ENCODE data around the gene NFATC1.

DNA sequence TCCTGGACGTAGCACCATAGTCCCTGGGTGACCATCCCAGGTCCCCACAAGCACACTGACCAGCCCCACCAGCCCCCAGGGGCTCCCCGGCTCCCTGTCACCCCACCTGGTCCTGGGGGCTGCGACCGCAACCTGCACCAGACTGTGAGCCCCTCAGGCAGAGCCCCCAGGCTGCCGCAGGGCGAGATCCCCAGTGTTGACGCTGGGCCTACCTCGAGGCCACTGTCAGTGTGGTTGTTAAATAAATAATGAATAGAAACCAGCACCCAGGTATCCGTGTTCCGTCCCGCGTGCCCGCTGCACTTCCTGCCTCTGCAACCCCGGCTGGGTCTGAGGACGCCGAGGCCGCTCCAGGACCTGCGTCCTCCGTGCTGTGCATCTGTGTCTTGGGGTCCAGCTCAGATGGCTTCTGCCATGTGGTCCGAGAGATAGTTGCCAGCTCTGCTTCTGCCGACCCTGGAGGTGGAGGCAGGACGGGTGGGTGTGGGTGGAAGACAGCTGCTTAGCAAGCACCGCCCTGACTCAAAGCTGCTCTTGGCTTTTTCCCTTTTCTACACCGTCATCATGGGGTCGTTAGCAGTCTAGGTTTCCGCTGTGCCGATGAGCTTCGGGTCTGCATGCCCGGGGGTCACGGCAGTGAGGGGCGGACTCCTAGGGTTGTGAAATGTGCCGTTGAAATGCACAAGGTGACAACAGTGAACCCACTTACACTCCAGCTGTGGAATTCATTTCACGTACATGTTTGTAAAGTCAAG, 74.2 kb downstream of the NFATC1 start:
- TF ChIP-seq, protein P1, sequence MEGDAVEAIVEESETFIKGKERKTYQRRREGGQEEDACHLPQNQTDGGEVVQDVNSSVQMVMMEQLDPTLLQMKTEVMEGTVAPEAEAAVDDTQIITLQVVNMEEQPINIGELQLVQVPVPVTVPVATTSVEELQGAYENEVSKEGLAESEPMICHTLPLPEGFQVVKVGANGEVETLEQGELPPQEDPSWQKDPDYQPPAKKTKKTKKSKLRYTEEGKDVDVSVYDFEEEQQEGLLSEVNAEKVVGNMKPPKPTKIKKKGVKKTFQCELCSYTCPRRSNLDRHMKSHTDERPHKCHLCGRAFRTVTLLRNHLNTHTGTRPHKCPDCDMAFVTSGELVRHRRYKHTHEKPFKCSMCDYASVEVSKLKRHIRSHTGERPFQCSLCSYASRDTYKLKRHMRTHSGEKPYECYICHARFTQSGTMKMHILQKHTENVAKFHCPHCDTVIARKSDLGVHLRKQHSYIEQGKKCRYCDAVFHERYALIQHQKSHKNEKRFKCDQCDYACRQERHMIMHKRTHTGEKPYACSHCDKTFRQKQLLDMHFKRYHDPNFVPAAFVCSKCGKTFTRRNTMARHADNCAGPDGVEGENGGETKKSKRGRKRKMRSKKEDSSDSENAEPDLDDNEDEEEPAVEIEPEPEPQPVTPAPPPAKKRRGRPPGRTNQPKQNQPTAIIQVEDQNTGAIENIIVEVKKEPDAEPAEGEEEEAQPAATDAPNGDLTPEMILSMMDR (IDR thresholded peaks at IDR 0.05) = no peak
- no peak for TF ChIP-seq POLR2A (IDR thresholded peaks at IDR 0.05)

Measured in ovary (tissue), 3 donors.